Lower lobe of right lung (tissue), 2 donors: ENCODE results near the gene KREMEN2. TPM values are rescaled to one million over a fixed set of nuclear protein-coding genes. Genes with fewer than 3 reads are reported as not detected.

Experiments
- ATAC-seq, 2 donors: fragments of 200-7000 bp; cut with Tn5 transposase; one replicate each; pipeline ENCODE4 v1.9.1; 2020 to 2022; ENCODE audit warnings: mild to moderate bottlenecking in 2 of 2, moderate library complexity in 2 of 2
- DNase-seq: peaks from one replicate; pipeline ENCODE4 v3.0.0-alpha.2; 2020
- H3K27ac ChIP-seq: fragments of 200-600 bp; one replicate; pipeline ENCODE4 v1.8.0; 2022
- H3K27me3 ChIP-seq: fragments of 200-600 bp; one replicate; pipeline ENCODE4 v1.8.0; 2022; ENCODE audit warnings: low read depth
- H3K36me3 ChIP-seq: fragments of 200-600 bp; one replicate; pipeline ENCODE4 v1.8.0; 2022; ENCODE audit warnings: mild to moderate bottlenecking
- H3K4me1 ChIP-seq: fragments of 200-600 bp; one replicate; pipeline ENCODE4 v1.8.0; 2022
- H3K4me3 ChIP-seq: fragments of 200-600 bp; one replicate; pipeline ENCODE4 v1.8.0; 2022; ENCODE audit warnings: mild to moderate bottlenecking
- H3K9me3 ChIP-seq: fragments of 200-600 bp; one replicate; pipeline ENCODE4 v1.8.0; 2022
- intact Hi-C: fragments of 100-400 bp; cut with DNase I; formaldehyde crosslinking; loops from one replicate; pipeline ENCODE4 v1.11.0; 2022
- total RNA-seq: library from RNA; stranded (reverse); fragmentation: NEBNext Ultra II Directional; extraction: Animal tissue kit (Norgen Biotek cat#: 25700); gene quantifications from one replicate; pipeline ENCODE4 v1.2.1, GENCODE V29; 2021
- TF ChIP-seq, protein P1 (sequence below): fragments of 200-600 bp; IDR thresholded peaks from one replicate; pipeline ENCODE4 v1.8.0; 2022; ENCODE audit warnings: antibody characterized with exemption, mild to moderate bottlenecking
- donor health status: DM: no; HTN: yes; CAD: no; lungs with severe emphysema.

KREMEN2 gene
- total RNA-seq, 1 donor from 2014 or later = not detected

DNA sequence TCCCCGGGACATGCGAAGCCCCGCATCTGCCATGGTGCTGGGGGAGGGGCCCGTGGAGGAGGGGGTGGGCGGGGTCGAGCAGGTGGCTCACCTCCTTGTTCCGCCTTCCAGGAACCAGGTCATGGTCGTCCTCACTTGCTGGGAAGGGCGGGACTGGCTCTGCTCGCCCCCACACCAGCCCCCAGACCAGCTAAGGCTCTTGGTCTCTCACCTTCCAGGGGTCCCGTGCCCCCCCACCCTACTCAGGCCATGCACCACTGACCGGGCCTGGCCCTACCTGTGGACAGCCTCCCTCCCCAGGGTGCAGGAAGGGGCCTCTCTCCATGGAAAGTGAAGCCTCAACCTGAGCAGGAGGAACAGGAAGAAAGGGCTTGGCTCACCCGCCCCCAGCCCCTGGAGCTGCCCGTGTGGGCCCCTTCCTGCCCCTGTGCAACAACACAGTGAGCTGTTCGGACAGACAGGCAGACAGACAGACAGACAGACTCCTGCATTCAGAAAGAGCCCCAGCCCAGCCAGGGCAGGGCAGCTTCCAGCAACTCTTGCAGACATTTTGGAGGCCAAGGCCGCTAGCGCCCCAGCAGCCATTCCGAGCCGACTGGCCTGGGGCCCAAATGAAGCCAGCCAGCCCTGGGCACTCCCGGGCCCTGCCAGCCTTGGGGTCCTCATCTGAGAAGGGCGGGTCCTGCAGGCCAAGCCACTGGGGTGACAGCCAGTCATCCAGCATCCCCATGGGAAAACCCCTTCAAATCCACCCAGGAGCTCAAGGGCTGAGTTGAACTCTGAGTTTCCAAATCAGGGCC is 8.1 kb upstream of the KREMEN2 start:
- ATAC-seq = peak in 1 of 2 donors; percentile 23

DNA sequence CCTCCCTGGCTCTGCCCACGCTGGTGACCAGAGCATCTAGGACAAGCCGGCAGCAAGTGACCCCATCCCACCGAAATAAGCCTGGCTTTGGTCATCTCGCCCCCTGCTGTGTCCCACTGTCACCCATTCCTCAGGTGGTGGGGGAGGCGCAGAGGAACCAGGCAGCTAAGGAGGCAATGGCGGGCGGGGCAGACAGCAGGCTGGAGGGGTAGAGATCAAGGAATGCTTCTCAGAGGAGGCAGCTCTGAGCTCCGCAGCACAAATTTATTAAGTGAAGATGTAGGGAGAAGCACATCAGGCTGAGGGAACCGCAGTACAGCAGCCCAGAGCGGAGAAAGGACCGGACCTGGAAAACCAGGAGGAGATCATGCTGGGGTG is 7.5 kb upstream of the KREMEN2 start:
- Histone ChIP-seq H3K36me3 (no peaks in the 10 kb centered on the region), H3K4me1 (no peaks in the 10 kb centered on the region), H3K4me3 (no peak overlapping the region), H3K27ac (no peak overlapping the region), H3K9me3 (no peaks in the 10 kb centered on the region), H3K27me3 (peaks cover 68% of the 10 kb centered on the region)
- ATAC-seq (no peak), DNase-seq (no peak)
- intact Hi-C loops = no loop called here
- TF ChIP-seq, protein P1, sequence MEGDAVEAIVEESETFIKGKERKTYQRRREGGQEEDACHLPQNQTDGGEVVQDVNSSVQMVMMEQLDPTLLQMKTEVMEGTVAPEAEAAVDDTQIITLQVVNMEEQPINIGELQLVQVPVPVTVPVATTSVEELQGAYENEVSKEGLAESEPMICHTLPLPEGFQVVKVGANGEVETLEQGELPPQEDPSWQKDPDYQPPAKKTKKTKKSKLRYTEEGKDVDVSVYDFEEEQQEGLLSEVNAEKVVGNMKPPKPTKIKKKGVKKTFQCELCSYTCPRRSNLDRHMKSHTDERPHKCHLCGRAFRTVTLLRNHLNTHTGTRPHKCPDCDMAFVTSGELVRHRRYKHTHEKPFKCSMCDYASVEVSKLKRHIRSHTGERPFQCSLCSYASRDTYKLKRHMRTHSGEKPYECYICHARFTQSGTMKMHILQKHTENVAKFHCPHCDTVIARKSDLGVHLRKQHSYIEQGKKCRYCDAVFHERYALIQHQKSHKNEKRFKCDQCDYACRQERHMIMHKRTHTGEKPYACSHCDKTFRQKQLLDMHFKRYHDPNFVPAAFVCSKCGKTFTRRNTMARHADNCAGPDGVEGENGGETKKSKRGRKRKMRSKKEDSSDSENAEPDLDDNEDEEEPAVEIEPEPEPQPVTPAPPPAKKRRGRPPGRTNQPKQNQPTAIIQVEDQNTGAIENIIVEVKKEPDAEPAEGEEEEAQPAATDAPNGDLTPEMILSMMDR = no peak

More for the DNA sequence above, 8.1 kb upstream of the KREMEN2 start:
- no peak overlapping the region for H3K4me3 ChIP-seq
- no peaks in the 10 kb centered on the region for H3K9me3 ChIP-seq
- no peaks in the 10 kb centered on the region for H3K4me1 ChIP-seq
- TF ChIP-seq, protein P1 = no peak
- DNase-seq = no peak
- peaks cover 64% of the 10 kb centered on the region for H3K27me3 ChIP-seq
- no peak overlapping the region for H3K27ac ChIP-seq
- intact Hi-C loops = no loop called here
- H3K36me3 ChIP-seq = no peaks in the 10 kb centered on the region

DNA sequence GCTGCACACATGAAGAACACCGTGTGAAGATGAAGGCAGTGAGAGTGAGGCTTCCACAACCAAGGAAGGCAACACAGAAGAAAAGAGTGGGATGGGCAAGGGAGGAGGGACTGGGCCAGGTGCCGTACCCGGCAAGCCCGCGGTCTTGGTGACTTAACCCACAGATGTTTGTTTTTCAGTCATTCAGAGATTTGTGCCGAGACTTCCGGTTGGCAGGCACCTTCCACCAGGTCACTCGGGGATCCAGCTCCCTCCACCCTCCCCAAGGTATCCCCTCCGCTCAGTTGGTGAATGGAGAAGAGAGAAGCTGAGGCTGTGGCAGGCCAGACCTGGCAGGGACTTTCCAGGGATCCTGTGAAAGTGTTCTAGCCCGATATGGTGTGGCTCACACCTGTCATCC is 4.9 kb upstream of the KREMEN2 start:
- no peak for DNase-seq
- peaks cover 86% of the 10 kb centered on the region for H3K27me3 ChIP-seq

DNA sequence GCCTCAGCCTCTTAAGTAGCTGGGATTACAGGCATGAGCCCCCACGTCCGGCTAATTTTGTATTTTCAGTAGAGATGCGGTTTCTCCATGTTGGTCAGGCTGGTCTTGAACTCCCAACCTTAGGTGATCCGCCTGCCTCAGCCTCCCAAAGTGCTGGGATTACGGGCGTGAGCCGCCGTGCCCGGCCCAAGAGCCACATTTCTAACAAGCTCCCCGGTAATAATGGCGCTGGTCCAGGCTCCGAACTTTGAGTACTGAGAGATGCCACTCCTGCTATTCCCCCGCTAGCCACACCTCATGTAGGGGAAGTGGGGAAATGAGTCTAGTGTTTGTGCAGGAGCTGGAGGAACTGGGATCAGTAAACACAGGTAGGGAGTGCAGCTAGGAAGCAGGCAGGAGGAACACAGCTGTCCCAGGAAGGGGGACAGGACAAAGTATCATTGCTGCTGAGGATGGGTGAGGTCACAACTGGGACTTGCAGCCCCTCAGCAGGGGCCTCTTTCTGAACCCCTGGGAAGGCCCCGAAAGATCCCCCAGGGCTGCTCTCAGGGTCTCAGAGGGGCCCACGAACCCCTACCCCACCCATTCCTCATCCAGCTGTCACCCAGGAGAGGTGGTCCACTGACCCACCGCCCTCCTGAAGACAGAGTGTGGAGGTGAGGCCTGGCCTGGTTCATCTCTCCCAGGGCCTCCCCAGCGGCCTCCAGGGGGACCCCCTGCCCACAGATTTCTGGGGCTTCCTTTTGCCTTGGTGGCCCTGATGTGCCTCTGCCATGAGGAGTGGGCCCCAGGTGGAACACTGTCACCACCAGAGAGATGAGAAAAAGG is 3.7 kb upstream of the KREMEN2 start:
- no peak for DNase-seq

More for the DNA sequence above, 4.9 kb upstream of the KREMEN2 start:
- ATAC-seq = no peak
- peaks cover 14% of the 10 kb centered on the region for H3K4me1 ChIP-seq
- intact Hi-C loops = no loop called here
- H3K36me3 ChIP-seq = no peaks in the 10 kb centered on the region
- TF ChIP-seq, protein P1 = no peak
- H3K27ac ChIP-seq = no peak overlapping the region
- H3K4me3 ChIP-seq = no peak overlapping the region
- H3K9me3 ChIP-seq = no peaks in the 10 kb centered on the region

DNA sequence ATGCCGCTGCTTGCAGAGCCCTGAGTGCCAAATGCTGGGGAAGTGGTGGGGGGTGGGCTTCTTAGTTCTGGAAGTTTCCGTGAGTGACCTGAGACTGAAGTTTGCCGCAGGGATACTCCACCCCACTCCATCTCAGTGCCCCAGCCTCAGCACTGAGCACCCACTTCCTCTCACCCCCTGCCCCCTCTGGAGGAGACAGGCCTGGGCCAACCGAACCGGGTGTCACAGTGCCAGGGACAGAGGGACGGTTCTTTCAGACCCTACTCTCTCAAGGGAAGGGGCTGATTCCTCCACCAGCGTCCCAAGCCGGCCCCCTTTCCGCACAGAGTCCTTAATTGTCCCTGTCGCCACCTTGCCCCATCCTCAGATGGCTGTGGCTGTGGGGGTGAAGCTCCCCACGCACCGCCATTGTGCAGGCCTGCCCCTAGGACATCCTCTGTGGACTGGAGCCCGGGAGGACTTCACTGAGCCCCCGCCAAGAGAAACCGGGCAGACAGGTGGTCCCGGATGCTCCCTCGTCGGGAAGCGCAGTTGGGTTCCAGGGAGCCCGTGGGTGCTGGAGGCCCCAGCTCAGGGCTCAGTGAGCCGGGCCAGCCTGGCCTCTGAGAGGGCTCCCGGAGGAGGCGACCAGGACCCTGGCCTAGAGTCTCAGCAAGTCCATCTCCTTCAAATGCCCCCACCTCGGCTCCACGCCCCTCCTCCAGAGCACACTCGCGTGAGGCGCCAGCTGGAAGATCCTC is 1.6 kb upstream of the KREMEN2 start:
- H3K27me3 ChIP-seq = peaks cover 86% of the 10 kb centered on the region
- no peak overlapping the region for H3K4me3 ChIP-seq
- TF ChIP-seq, protein P1 = no peak
- no peaks in the 10 kb centered on the region for H3K36me3 ChIP-seq
- DNase-seq = no peak
- H3K4me1 ChIP-seq = peaks cover 41% of the 10 kb centered on the region
- no peaks in the 10 kb centered on the region for H3K9me3 ChIP-seq
- intact Hi-C loops = no loop called here
- H3K27ac ChIP-seq = no peak overlapping the region
- ATAC-seq = no peak

More for the DNA sequence above, 3.7 kb upstream of the KREMEN2 start:
- no peak overlapping the region for H3K4me3 ChIP-seq
- peaks cover 26% of the 10 kb centered on the region for H3K4me1 ChIP-seq
- ATAC-seq = no peak
- no peaks in the 10 kb centered on the region for H3K9me3 ChIP-seq
- TF ChIP-seq, protein P1 = no peak
- H3K36me3 ChIP-seq = no peaks in the 10 kb centered on the region
- intact Hi-C loops = no loop called here
- H3K27me3 ChIP-seq = peaks cover 86% of the 10 kb centered on the region
- no peak overlapping the region for H3K27ac ChIP-seq
